ENCODE data around the gene MPEG1. TPM values are rescaled to one million over a fixed set of nuclear protein-coding genes. Genes with fewer than 3 reads are reported as not detected.

The MPEG1 gene
- total and polyA plus RNA-seq, 2 of the 4 experiments (the other 2 are of a cell fraction) = not detected

- Histone ChIP-seq H3K18ac (ENCODE audit: low read depth, low read length) (no peak overlapping the region), H3K9ac (ENCODE audit: low read depth, low read length) (no peak overlapping the region), H2BK20ac (ENCODE audit: low read depth, low read length) (no peak overlapping the region), H3K4me1 (ENCODE audit: control insufficient read depth, insufficient read depth, low read length) (peaks cover 8% of the 10 kb centered on the region; the same call in 1 of the 2 replicates), H2AK9ac (replicated peaks; ENCODE audit: low read depth, low read length, poor library complexity) (no peak overlapping the region), H3K4me3 (ENCODE audit: insufficient read depth, low read depth, low read length) (no peak overlapping the region), H4K91ac (ENCODE audit: insufficient read depth, low read depth, low read length) (no peak overlapping the region), H2BK120ac (ENCODE audit: low read depth, low read length) (no peak overlapping the region), H3K9me3 (ENCODE audit: control insufficient read depth, insufficient read depth, low read length) (no peaks in the 10 kb centered on the region), H3K23ac (ENCODE audit: low read depth, low read length) (no peak overlapping the region), H4K5ac (ENCODE audit: low read depth, low read length) (no peak overlapping the region), H2AK5ac (ENCODE audit: low read depth, low read length) (no peak overlapping the region), H3K27me3 (ENCODE audit: control insufficient read depth, insufficient read depth, low read length) (no peaks in the 10 kb centered on the region), H2AFZ (replicated peaks; ENCODE audit: low read length, poor library complexity) (no peak overlapping the region), H4K8ac (ENCODE audit: low read depth in 2 of 2, low read length in 2 of 2) (no peak overlapping the region), H3K79me1 (ENCODE audit: low read depth in 1 of 2, low read length in 2 of 2) (peaks cover 0 to 3% of the 10 kb centered on the region in 2 experiments; a peak in 2 of 4 replicates), H3K9me1 (ENCODE audit: insufficient read depth, low read length) (peaks cover 7% of the 10 kb centered on the region; the same call in 1 of the 2 replicates), H3K14ac (replicated peaks; ENCODE audit: low read depth, low read length) (no peak overlapping the region), H3K56ac (ENCODE audit: extremely low read depth, insufficient read depth, low read length) (no peak overlapping the region), H2BK5ac (ENCODE audit: low read depth, low read length, poor library complexity, severe bottlenecking) (no peak overlapping the region), H2BK15ac (ENCODE audit: low read depth, low read length) (no peak overlapping the region), H3K36me3 (ENCODE audit: control insufficient read depth, insufficient read depth, low read length) (peaks cover 23% of the 10 kb centered on the region), H3K4me2 (ENCODE audit: low read depth, low read length) (no peak overlapping the region), H3K4ac (ENCODE audit: low read depth, low read length) (no peak overlapping the region), H3K27ac (ENCODE audit: insufficient read depth, low read length) (no peak overlapping the region), H4K20me1 (ENCODE audit: insufficient read depth, low read length) (no peaks in the 10 kb centered on the region)
- ATAC-seq (ENCODE audit: low read depth) (peak; percentile 51), DNase-seq (no peak)
- WGBS, 2 experiments (ENCODE audit: extremely low coverage in 2 of 2, insufficient read length in 1 of 2) = no CpG with 5 or more reads among the region's 2 CpGs
- ChIA-PET POLR2A (ENCODE audit: unreplicated experiment) (no interaction called here), CTCF (no interaction called here)
- no TSS peak for BruUV-seq (replicated peaks)
- TF ChIP-seq FOS (IDR thresholded peaks at IDR 0.05; ENCODE audit: low read depth, low read length) = no peak
- in situ Hi-C loops (cut with MboI; ENCODE audit: low sequenced_read_pairs) = no loop called here
- dilution Hi-C loops (cut with HindIII; ENCODE audit: low sequenced_read_pairs, unreplicated experiment) = no loop called here
- intact Hi-C loops (cut with micrococcal nuclease) = no loop called here
Observed at GRCh38 chr11:59180907-59181306, 31.8 kb downstream of the MPEG1 start.
